Measurements from ENCODE around the gene MYH3. TPM values are rescaled to one million over a fixed set of nuclear protein-coding genes. Genes with fewer than 3 reads are reported as not detected.

Gene MYH3
- total and polyA plus RNA-seq, 10 of the 15 experiments (the other 5 are each of a cell fraction or from before 2014, with no cell fraction given) = 0.14 to 1.4 (median 0.71) TPM

- TF ChIP-seq, protein P1, sequence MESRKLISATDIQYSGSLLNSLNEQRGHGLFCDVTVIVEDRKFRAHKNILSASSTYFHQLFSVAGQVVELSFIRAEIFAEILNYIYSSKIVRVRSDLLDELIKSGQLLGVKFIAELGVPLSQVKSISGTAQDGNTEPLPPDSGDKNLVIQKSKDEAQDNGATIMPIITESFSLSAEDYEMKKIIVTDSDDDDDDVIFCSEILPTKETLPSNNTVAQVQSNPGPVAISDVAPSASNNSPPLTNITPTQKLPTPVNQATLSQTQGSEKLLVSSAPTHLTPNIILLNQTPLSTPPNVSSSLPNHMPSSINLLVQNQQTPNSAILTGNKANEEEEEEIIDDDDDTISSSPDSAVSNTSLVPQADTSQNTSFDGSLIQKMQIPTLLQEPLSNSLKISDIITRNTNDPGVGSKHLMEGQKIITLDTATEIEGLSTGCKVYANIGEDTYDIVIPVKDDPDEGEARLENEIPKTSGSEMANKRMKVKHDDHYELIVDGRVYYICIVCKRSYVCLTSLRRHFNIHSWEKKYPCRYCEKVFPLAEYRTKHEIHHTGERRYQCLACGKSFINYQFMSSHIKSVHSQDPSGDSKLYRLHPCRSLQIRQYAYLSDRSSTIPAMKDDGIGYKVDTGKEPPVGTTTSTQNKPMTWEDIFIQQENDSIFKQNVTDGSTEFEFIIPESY (IDR thresholded peaks at IDR 0.05) = no peak
- TF ChIP-seq TARDBP (IDR thresholded peaks at IDR 0.05; ENCODE audit: borderline replicate concordance) (0 out of 2 replicates have a peak, but pooled peaks have one; percentile 37), LARP7 (IDR thresholded peaks at IDR 0.05) (peak; percentile 78), MXI1 (IDR thresholded peaks at IDR 0.05; ENCODE audit: low read depth, low read length) (peak; percentile 89), E2F4 (IDR thresholded peaks at IDR 0.05; ENCODE audit: low read depth, low read length) (no peak), ZNF274 (IDR thresholded peaks at IDR 0.05; ENCODE audit: insufficient read depth, insufficient read length) (no peak), EGR1 (IDR thresholded peaks at IDR 0.05; ENCODE audit: borderline replicate concordance in 1 of 2, low read depth in 2 of 2, low read length in 2 of 2) (no peak), POU2F2 (IDR thresholded peaks at IDR 0.05; ENCODE audit: borderline replicate concordance, low read depth, low read length) (peak; percentile 88), ZZZ3 (IDR thresholded peaks at IDR 0.05; ENCODE audit: control insufficient read depth, insufficient read length, low read depth) (no peak), YY1 (IDR thresholded peaks at IDR 0.05; ENCODE audit: low read depth, low read length) (peak; percentile 82), GATAD2B (conservative IDR thresholded peaks at IDR 0.05; ENCODE audit: low read depth) (peak; percentile 94), PML (IDR thresholded peaks at IDR 0.05; ENCODE audit: low read length) (peak; percentile 88), CREB1 (IDR thresholded peaks at IDR 0.05; ENCODE audit: low read depth) (peak; percentile 73), TAF1 (IDR thresholded peaks at IDR 0.05; ENCODE audit: borderline replicate concordance, low read depth, low read length) (peak; percentile 94), GABPA (IDR thresholded peaks at IDR 0.05; ENCODE audit: low read depth) (peak; percentile 97), IKZF1 (conservative IDR thresholded peaks at IDR 0.05) (peak; percentile 85), MTA2 (IDR thresholded peaks at IDR 0.05; ENCODE audit: low read depth) (no peak), BACH1 (IDR thresholded peaks at IDR 0.05; ENCODE audit: borderline replicate concordance) (peak; percentile 76; the same call in 1 of the 2 replicates), SUPT20H (IDR thresholded peaks at IDR 0.05; ENCODE audit: borderline replicate concordance, control insufficient read depth, low read depth, low read length) (no peak)
- TF ChIP-seq, protein P2, sequence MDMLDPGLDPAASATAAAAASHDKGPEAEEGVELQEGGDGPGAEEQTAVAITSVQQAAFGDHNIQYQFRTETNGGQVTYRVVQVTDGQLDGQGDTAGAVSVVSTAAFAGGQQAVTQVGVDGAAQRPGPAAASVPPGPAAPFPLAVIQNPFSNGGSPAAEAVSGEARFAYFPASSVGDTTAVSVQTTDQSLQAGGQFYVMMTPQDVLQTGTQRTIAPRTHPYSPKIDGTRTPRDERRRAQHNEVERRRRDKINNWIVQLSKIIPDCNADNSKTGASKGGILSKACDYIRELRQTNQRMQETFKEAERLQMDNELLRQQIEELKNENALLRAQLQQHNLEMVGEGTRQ (IDR thresholded peaks at IDR 0.05; ENCODE audit: borderline replicate concordance, low read depth, low read length) = no peak
- TF ChIP-seq, protein P3, sequence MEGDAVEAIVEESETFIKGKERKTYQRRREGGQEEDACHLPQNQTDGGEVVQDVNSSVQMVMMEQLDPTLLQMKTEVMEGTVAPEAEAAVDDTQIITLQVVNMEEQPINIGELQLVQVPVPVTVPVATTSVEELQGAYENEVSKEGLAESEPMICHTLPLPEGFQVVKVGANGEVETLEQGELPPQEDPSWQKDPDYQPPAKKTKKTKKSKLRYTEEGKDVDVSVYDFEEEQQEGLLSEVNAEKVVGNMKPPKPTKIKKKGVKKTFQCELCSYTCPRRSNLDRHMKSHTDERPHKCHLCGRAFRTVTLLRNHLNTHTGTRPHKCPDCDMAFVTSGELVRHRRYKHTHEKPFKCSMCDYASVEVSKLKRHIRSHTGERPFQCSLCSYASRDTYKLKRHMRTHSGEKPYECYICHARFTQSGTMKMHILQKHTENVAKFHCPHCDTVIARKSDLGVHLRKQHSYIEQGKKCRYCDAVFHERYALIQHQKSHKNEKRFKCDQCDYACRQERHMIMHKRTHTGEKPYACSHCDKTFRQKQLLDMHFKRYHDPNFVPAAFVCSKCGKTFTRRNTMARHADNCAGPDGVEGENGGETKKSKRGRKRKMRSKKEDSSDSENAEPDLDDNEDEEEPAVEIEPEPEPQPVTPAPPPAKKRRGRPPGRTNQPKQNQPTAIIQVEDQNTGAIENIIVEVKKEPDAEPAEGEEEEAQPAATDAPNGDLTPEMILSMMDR (IDR thresholded peaks at IDR 0.05 in 2 of 3, conservative IDR thresholded peaks at IDR 0.05 in 1 of 3; ENCODE audit: control insufficient read depth in 2 of 3, extremely low read depth in 1 of 3, insufficient read depth in 1 of 3, low read depth in 3 of 3, low read length in 3 of 3) = peak; percentile 31 to 47 (median 34); a peak in 5 of 6 replicates
- TF ChIP-seq, protein P4, sequence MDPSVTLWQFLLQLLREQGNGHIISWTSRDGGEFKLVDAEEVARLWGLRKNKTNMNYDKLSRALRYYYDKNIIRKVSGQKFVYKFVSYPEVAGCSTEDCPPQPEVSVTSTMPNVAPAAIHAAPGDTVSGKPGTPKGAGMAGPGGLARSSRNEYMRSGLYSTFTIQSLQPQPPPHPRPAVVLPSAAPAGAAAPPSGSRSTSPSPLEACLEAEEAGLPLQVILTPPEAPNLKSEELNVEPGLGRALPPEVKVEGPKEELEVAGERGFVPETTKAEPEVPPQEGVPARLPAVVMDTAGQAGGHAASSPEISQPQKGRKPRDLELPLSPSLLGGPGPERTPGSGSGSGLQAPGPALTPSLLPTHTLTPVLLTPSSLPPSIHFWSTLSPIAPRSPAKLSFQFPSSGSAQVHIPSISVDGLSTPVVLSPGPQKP (IDR thresholded peaks at IDR 0.05; ENCODE audit: low read depth, low read length) = peak; percentile 92
These were observed 40.3 kb upstream of the MYH3 start, which contains the start of the genes ADPRM and SCO1 (continued) for GRCh38 chr17:10697092-10698081.

All from GM12878 (cell line).